HG02981 (cell line): Measurements from ENCODE around the gene ZNF692.

Experiments used
- ATAC-seq: cut with Tn5 transposase; IDR thresholded peaks from one replicate; pipeline ENCODE4 v1.9.1; 2021; ENCODE audit warnings: mild to moderate bottlenecking, moderate library complexity; ENCODE audit not compliant: unreplicated experiment

The ZNF692 gene

DNA sequence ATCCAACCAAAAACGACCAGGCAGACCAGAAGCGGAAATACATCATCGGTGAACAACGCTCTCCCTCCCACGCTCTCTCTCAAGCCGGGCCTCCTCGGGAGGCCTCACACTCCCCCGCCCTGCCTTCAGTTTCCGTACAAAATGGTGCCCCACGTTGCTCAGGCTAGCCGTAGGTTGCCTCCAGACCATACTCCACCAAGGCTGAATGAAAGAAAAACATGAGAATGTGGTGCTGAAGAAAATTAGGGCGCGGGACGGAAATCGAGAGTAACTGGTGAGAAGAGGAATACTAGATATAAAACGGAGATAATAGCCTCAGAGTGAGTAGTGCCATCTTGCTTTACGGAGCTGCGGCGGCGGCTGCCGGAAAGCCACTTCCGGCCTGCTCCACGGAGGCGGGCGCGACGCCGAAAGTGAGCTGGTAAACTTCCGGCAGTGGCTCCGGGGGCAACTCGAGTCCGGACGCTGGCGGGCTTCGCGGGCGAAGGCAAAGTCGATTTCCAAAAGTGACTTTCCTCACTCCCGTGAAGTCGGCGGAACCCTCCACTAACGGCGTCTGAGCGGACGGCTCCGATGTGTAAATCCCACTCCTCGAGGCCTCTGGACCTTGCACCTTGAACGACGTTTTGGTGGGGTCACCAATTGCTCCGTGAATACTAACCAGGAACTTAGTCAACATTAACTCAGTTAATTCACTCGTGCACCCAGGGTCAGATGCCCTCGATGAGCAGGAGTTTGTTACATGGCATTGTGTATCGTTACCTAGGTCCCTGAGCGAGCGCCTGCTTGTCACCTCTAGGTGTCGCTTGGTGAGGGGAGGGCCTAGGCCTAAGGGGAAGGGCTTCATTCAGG is 32.8 kb downstream of the ZNF692 start, which contains the start of gene SH3BP5L:
SH3BP5L (minus strand) TSS at position 7 of the 852 bp plus-strand sequence. CDS start 980 bp downstream, outside the sequence.
- peak; percentile 90 for ATAC-seq

DNA sequence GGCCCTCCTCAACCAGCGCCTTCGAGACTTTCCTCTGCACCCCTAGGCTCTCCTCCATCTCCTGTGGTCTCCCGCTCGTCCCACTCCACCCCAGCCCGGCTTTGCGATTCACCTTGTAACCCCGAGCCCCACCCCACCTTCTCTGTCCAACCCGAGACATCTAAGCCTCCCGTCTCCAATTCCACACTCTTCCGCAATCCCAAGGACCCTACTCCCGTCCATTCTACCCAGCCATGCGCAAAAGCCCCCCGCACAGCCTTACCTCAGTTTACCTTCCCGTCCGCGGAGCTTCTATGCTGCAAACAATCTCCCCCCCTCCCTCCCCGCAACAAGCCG is 33.3 kb downstream of the ZNF692 start:
- peak; percentile 6 for ATAC-seq

DNA sequence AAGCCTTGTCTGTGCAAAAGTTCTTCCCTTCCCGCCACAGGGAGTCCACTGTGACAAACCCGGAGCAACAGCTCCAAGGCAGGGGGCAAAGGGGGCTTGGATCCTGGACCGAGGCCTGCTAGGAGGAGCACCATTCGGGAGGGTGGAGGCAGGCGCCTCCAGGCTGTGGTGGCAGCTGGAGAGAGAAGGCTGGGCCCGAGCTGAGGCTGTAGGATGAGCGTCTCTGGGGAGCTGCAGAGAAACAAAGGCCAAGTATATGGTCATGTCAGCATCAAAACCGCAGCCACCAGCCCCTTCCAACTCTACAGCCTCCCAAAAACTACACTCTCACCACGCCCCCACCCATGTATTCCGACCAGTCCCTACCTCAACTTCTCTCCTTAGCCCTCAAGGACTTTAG is 33.7 kb downstream of the ZNF692 start:
- no peak for ATAC-seq

DNA sequence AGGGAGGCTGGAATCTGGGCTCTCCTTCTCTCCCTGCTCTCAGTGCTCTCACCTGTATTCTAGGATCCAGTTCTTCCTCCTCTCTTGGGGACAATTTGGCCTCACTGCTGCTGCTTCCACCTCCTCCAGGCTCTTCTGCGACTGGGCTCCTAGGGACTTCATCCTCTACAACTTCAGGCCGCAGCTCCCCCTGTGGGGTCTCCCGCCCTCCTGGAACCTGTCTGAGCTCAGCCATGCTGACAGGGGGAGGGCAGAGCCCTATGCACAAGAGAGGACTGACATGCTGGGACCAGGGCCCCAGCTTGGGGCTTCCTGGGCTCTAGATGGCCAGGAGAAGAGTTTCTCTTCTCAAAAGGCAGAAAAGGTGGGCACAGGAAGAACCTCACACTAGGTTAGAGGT is 34.2 kb downstream of the ZNF692 start:
- ATAC-seq = no peak

DNA sequence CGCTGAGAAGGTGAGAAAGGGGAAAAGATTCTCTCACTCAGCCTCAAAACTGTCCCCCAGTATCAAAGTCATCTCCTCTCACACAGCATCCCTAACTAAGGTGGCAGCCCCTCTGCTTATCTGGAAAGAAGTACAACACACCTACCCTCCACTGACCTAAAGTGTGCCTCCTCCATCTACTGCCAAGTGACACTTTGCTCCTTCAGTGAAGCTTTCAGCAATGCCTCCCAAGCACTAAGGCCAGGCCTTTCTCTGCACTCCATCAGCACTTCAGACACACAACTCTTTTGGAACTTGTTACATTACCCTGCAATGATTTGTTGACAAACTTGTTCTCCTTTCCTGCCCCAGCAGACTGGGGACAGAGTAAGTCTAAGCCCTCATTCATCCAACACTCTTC is 34.6 kb downstream of the ZNF692 start:
- ATAC-seq = no peak

DNA sequence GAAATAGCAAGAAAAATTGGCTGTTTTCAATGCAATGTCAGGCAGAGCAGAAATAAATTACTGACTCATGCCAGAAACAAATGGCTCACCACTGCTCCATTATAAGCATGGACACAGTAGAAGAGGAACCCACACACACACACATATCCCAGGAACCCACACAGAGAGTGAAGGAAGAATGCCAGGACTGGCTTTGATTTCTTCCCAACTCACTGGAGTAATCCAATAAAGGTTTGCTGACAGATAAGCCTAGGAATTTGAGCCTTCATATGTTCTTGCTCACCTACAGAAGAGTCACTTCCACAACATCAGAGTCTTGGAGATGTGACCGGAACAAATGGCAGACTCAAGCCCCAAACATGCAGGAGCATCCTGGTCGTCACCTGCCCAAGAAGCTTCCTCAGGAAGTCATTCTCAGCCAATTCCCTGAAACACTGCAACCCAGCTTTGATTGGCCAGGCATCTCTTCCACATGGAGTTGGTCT is 35.3 kb downstream of the ZNF692 start:
- ATAC-seq = no peak

DNA sequence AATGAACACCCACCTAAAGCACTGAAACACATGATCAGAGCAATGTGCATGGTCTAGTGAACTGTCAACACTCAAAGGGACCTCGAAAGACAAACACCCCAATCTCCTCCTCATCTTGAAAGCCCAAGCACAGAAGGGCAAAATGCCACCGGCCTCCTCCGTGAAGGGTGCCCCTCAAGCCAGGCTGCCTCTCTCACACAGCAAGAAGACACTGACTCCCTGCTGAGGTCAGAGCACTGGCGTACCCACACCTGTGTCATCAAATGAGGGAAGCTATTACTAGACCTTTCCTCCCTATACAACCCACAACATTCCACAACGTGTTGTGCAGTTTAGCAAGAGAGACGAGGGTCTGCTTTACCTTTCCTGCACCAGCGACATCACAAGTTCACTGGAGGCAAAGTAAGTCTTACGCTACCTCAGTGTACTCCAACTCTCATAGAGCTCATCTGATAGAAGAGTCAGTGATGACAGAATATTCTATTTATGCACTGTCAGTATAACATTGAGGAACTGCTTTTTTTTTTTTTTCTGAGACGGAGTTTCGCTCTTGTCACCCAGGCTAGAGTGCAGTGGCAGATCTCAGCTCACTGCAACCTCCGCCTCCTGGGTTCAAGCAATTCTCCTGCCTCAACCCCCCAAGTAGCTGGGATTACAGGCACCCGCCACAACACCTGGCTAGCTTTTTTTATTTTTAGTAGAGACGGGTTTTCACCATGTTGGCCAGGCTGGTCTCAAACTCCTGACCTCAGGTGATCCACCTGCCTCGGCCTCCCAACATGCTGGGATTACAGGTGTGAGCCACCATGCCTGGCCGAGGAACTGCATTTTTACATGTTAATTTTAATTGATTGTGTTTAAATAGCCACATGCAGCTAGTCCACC is 36.5 kb downstream of the ZNF692 start:
- no peak for ATAC-seq

DNA sequence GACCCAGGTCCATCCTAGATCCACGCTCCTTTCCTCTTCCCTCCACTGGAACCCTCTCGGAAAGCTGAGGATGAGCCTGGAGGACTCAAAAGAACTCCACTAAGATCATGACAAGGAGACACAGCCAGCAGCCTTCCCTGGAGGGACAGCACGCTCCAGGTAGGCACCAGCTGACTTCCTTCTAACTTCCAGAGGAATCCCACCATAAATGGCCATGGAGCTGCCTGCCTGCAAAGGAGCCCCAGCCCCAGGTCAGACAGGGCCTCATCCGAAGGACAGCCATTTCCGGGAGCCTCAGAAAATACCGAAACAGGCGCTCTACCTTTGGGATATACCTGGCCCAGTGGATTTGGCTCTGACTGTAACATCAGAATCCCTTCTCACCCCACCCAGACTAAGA is 37.2 kb downstream of the ZNF692 start:
- ATAC-seq = no peak

DNA sequence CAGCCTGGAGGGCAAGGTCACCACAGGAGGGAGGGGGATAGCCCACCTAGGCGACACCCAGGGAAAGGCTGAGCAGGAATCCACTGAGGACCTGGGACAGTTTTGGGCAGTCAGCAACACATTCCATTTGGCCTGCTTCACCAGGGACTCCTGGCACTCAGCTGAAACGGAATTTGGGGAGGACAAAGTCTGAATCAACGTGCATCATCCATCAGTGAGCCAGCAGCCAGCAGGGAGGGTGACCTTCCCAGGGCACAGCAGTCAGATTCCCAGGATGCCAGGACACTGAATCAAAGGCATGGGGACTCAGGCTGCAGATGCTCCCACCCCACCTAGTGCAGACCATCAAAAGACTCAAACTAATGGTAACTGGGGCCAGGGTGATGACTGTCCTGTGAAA is 37.8 kb downstream of the ZNF692 start:
- ATAC-seq = no peak

DNA sequence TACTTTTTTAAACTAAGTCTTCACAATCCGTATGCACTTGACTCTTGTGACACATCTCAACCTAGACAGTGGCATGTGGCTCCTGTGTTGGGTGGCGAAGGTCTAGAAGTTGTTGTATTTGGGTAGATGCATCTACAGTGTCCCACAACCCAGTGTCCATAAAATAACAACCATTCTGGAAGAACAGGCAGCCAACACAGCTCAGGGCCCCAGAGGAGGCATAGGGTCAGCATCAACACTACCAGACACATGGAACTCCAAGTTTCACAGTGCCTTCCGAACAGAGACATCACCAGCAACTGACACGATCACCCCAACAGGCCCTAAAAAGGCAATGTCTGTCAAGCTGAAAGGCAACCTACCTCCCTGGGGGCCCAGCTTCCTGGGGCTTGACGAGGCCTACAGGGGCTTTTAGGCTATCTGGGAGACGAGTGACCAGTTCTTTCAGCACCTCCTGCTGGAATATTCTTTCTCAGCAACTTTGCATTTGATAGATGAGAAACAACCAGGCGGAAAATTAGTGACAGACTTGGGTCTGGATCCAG is 38.8 kb downstream of the ZNF692 start:
- no peak for ATAC-seq

DNA sequence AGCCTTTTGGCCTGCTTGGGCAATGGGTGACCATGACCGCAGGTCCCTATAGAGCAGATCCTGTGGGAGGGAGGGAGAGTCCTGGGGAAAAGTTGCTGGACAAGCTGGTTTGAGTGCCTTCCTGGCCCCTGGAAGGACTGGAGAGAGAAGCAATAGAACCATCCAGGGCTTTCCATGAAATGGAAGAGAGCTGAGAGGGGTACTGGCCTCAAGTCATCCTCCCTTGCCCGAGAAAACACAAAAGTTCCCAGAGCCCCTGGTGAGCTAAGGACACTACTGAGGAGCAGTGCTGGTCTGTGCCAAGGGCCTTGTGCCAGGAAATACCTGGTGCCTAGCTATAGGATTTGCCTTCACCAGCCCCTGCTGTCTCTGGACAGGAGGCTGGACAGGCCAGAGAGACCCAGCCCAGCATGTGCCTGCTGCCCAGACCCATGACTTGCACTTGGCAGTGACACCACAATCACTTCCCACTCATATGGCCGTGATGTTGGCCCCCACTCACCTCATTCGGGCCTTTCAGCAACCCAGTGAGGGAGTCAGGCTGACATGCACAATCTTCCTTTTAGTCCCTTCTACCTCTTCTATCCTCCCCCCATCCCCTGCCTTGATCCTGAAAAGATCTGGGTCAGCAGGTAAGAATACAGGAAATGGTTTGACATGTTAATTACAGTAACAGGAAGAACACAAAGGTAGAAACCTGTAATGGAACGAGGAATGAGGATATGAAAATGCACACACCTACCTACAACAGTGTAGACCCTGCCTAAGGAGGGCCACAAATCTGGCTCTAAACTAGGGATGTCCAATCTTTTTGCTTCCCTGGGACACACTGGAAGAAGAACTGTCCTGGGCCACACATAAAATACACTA is 40.1 kb downstream of the ZNF692 start:
- ATAC-seq = no peak

DNA sequence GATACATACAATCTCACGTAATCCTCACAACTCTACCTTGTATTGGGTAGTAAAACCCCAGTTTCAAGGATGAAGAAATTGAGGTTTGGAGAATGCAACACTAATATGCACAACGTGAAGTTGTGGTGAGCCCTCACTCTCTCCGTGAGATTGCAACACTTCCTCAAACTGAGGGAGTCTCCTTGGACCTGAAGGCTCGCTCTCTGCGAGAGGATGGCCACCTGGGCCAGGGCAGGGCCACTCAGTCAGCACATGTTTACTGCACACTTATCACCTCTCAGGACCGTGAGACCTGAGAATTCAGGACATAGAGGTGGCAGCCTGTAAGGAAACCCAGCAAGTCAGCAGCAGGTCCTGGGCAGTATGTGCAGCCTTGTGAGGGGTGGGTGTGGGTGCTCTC is 41.8 kb downstream of the ZNF692 start:
- no peak for ATAC-seq

DNA sequence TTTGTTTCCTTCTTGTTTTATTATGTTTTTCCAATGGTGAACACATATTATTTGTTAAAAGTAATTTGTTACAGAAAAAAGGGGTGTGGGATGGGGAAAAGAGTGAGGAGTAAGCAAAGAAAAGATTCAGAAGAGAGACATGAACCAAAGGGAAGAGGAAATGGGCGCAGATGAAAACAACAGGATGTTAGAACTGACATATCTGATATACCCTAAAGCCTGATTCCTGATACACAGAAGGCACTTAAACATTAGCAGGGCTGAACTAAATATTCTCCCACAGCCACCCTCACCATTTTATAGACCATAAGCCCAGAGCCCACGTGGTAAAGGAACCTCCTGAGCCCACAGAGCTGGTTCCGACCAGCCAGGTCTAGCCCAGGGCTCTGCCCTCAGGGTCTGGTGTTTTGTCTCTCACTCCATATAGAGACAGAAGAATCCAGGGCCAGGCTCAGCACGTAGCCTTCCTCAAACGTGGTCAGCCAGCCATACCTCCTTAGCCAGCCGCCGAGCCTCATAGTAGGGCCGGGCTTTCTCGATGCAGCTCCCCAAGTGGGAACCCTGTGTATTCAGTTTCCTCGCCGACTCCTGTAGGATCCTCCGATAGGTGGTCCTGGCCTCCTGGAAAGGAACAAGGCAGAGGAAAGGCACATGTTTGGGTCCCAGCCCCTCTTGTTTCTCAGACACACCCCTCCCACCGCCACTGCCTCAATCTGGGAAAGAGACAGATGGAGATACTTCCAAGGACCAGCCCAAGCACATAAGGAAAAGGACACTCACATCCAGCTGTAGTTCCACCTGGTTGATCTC is 42.6 kb downstream of the ZNF692 start:
- no peak for ATAC-seq

DNA sequence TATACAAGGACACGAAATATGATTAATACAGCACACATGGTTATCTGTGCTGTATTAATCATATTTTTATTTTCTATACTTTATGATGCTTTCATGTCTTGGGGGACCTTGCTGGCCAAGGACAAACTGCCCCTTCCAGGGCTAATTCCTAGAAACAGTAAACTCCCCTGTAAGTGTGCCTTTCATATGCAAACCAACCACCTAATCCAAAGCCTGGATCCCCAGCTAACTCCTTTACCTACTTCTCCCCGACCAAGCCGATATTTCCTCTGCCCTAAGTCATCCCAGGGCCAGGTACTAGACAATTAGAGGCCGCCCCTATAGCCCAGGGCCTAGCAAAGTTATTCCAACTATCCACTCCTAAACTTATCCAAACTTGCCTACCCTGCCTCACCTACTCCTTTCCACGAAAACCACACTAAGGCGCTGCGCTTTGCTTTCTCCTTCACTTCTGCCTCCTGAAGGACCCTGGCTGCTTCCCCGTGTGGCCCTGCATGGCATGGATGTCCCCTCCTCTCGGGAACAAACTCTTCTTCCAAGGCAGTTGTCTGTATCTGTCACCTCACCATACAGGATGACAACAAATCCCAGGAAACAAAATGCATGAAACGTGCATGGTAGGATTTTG is 43.4 kb downstream of the ZNF692 start:
- ATAC-seq = no peak

DNA sequence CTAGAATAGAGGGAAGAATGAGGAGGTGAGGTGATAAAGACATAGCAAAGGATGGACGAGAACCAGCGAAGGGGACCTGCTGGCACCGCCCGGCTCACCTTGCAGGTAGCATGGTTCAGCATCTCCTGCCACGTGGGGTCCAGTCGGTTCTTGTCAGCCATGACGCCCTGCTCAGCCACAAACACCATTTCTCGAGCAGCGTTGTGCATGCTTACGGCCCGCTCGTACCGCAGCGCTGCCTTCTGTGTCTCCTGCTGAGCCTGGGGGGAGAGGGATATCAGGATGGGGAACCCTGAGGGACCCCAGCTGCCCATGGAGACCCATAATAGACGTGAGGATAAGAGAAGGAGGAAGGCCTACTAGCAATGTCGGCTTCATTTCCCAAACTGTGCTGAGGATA is 44.5 kb downstream of the ZNF692 start:
- no peak for ATAC-seq

DNA sequence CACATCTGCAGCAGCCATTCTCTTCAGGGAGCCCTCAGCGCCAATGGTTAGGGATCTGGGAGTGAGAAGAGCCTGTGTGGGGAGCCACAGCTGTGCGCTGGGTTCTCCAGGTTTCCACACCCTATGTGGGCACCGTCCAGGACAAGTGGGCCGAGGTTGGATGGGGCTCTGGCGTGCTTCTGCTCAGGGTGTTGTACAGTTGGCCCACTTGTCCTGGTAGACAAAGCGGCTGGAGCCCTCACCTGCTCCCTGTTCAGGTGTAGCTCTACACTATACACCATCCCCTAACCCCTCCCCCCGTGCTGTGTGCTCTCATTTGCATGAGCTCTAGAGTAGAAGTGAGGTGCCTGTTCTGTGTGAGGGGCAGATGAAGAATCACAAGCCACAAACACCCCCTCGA is 45.3 kb downstream of the ZNF692 start:
- no peak for ATAC-seq

DNA sequence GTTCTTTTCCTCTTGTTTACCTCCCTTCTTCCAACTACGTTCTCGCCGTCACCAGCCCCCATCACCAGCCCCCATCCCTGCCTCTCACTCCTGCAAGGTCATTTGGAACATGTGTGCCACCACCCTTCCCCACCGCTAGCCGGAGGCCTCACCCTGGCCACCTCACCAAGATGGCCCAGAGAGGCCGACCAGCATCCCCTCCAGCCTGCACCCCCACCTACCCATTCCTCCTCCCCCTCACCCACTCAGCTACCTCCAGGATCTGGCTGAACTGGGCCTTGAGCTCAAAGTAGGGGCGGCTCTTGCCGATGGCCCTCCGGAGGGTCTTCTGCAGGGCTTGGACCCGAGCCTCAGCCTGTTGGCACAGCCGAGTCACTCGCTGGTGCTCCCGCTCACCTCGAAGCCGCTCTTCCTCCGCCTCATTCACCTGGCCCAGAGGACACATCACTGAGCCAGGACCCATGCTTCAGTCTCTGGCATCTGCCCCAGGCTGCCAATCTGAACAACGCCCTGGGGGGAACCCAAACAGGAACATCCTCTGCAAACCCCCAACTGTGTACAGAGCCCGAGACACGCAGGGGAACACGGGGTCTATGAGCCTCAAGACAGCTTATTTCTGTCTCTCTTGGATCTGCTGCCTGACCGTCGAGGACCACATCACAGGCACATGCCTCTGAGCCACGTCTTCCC is 46.0 kb downstream of the ZNF692 start:
- no peak for ATAC-seq
